GM23338 (cell line): Measurements from ENCODE around the gene ENPP1. TPM values are rescaled to one million over a fixed set of nuclear protein-coding genes. Genes with fewer than 3 reads are reported as not detected.

ENCODE experiments used
- ATAC-seq: fragments of 200-7000 bp; cut with Tn5 transposase; 3 replicates; pipeline ENCODE4 v1.9.1; 2020
- DNase-seq: peaks from one replicate; pipeline ENCODE4 v3.0.0-alpha.2; 2015; ENCODE audit warnings: low spot score
- H2AFZ ChIP-seq: fragments of 200-600 bp; sonication (generic); 2 replicates; pipeline ENCODE4 v1.8.0; 2016; ENCODE audit warnings: antibody characterized with exemption, mild to moderate bottlenecking, moderate library complexity
- H3F3A ChIP-seq: fragments of 200-600 bp; sonication (generic); replicated peaks from 2 replicates; pipeline ENCODE4 v1.8.0; 2017; ENCODE audit warnings: antibody characterized with exemption, mixed run types, low read depth
- H3K27ac ChIP-seq: fragments of 200-600 bp; sonication (generic); 2 replicates; pipeline ENCODE4 v1.6.1; 2016; ENCODE audit warnings: low read depth
- H3K27me3 ChIP-seq: fragments of 200-600 bp; sonication (generic); 2 replicates; pipeline ENCODE4 v1.8.0; 2016; ENCODE audit warnings: mild to moderate bottlenecking, mixed run types, moderate library complexity; ENCODE audit not compliant: insufficient read depth
- H3K36me3 ChIP-seq: fragments of 200-600 bp; sonication (generic); 2 replicates; pipeline ENCODE4 v1.8.0; 2016; ENCODE audit warnings: mild to moderate bottlenecking; ENCODE audit not compliant: insufficient read depth
- H3K4me1 ChIP-seq: fragments of 200-600 bp; sonication (generic); 2 replicates; pipeline ENCODE4 v1.8.0; 2016; ENCODE audit warnings: mild to moderate bottlenecking, moderate library complexity; ENCODE audit not compliant: insufficient read depth
- H3K4me2 ChIP-seq: fragments of 200-600 bp; sonication (generic); 2 replicates; pipeline ENCODE4 v1.7.1; 2017; ENCODE audit warnings: mixed run types
- H3K4me3 ChIP-seq: fragments of 200-600 bp; sonication (generic); 2 replicates; pipeline ENCODE4 v1.6.1; 2016; ENCODE audit warnings: mixed run types
- H3K79me2 ChIP-seq: fragments of 200-600 bp; sonication (generic); replicated peaks from 2 replicates; pipeline ENCODE4 v1.8.0; 2017; ENCODE audit warnings: mild to moderate bottlenecking; ENCODE audit not compliant: insufficient read depth
- H3K9me2 ChIP-seq: fragments of 200-600 bp; sonication (generic); 2 replicates; pipeline ENCODE4 v1.8.0; 2017; ENCODE audit not compliant: insufficient read depth
- H4K20me1 ChIP-seq: fragments of 200-600 bp; sonication (generic); replicated peaks from 2 replicates; pipeline ENCODE4 v1.8.0; 2017; ENCODE audit warnings: mild to moderate bottlenecking; ENCODE audit not compliant: insufficient read depth
- H3K27ac Mint-ChIP-seq: 2 replicates; pipeline ENCODE4 v1.8.0; 2020; ENCODE audit warnings: inconsistent platforms, mild to moderate bottlenecking, moderate library complexity, mixed read lengths
- H3K27me3 Mint-ChIP-seq: 3 replicates; pipeline ENCODE4 v1.8.0; 2022; ENCODE audit warnings: low read depth, mild to moderate bottlenecking, moderate library complexity, mixed read lengths, inconsistent platforms; ENCODE audit not compliant: insufficient read depth, poor library complexity
- H3K36me3 Mint-ChIP-seq: 3 replicates; pipeline ENCODE4 v1.8.0; 2021; ENCODE audit warnings: low read depth, mild to moderate bottlenecking, inconsistent platforms, moderate library complexity, mixed read lengths
- H3K4me1 Mint-ChIP-seq: 3 replicates; pipeline ENCODE4 v1.8.0; 2020; ENCODE audit warnings: mild to moderate bottlenecking, inconsistent platforms, mixed read lengths
- H3K4me3 Mint-ChIP-seq: 3 replicates; pipeline ENCODE4 v1.8.0; 2021; ENCODE audit warnings: moderate library complexity, mild to moderate bottlenecking, inconsistent platforms, mixed read lengths
- H3K9me3 Mint-ChIP-seq: 3 replicates; pipeline ENCODE4 v1.8.0; 2020; ENCODE audit warnings: moderate library complexity, mild to moderate bottlenecking, inconsistent platforms, mixed read lengths
- CREB1 ChIP-seq: fragments of 250-450 bp; sonication (Bioruptor Pico); IDR thresholded peaks from 2 replicates; pipeline ENCODE4 v1.5.0; 2020; ENCODE audit warnings: low read depth, mild to moderate bottlenecking, moderate library complexity
- EZH2 ChIP-seq: fragments of 200-600 bp; sonication (generic); IDR thresholded peaks from one replicate; pipeline ENCODE4 v1.8.0; 2017; ENCODE audit warnings: antibody characterized with exemption, mild to moderate bottlenecking, low read depth; ENCODE audit not compliant: unreplicated experiment
- EZH2phosphoT487 ChIP-seq: fragments of 200-600 bp; sonication (generic); IDR thresholded peaks from one replicate; pipeline ENCODE4 v1.8.1; 2018; ENCODE audit warnings: antibody characterized with exemption; ENCODE audit not compliant: unreplicated experiment
- JUNB ChIP-seq: IDR thresholded peaks from one replicate; pipeline ENCODE4 v1.6.1; 2016; ENCODE audit warnings: antibody characterized with exemption; ENCODE audit not compliant: unreplicated experiment
- STAT1 ChIP-seq: IDR thresholded peaks from one replicate; pipeline ENCODE4 v1.6.1; 2016; ENCODE audit warnings: antibody characterized with exemption; ENCODE audit not compliant: unreplicated experiment
- ZNF114 ChIP-seq: fragments of 250-450 bp; sonication (Bioruptor Pico); IDR thresholded peaks from 2 replicates; pipeline ENCODE4 v1.5.0; 2020; ENCODE audit warnings: mild to moderate bottlenecking, moderate library complexity
- polyA plus RNA-seq: library from polyadenylated mRNA; unstranded; fragments of >200 nt; fragmentation: Nextera tagmentation; extraction: Ambion mirVana; gene quantifications from 2 replicates; pipeline ENCODE4 v1.2.1, GENCODE V29; 2016
- total RNA-seq: library from RNA; depleted of rRNA; stranded (reverse); fragments of >200 nt; shearing (Covaris generic); gene quantifications from 2 replicates; pipeline ENCODE4 v1.2.3, GENCODE V29; 2014
- TF ChIP-seq, protein P1 (sequence below): fragments of 250-450 bp; sonication (Bioruptor Pico); IDR thresholded peaks from 2 replicates; pipeline ENCODE4 v1.5.0; 2020; ENCODE audit warnings: mild to moderate bottlenecking, moderate library complexity
- TF ChIP-seq, protein P2 (sequence below), 2 experiments: fragments of 200-600 bp in 1 of 2; sonication (generic) in 1 of 2; conservative IDR thresholded peaks; 2 replicates each; pipeline versions ENCODE4 v1.5.1 to v1.6.1; 2016 to 2017; ENCODE audit warnings: antibody characterized with exemption in 2 of 2, low read depth in 2 of 2, mild to moderate bottlenecking in 2 of 2, moderate library complexity in 1 of 2

ENPP1 gene
- total and polyA plus RNA-seq, 2 experiments from 2014 or later = 17.3 to 46.9 TPM

DNA sequence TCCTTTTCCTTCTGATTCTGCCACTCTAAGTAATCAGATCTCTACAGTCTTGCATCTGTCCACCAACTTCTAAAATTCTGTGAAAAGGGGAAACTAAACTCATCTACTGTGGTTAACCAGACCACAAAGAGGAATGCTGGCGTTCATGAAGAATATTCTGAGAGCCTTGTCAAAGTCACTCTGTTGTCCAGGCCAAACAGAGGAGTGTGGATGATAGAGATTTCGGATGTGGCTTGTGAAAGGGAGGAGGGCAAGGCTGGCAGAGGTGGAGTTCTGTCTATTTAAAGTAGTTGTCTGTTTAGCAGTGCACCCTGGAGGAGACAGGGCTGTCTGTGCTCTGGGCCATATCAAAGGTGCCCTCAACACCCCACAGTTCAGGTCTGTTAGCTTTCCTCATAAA, 109.5 kb downstream of the ENPP1 start:
- peaks cover 49% of the 10 kb centered on the region for H3F3A ChIP-seq
- H3K79me2 ChIP-seq = peaks cover 3% of the 10 kb centered on the region; the same call in 1 of the 2 replicates
- 0 out of 2 replicates have a peak overlapping the region, but pooled peaks have one; percentile 35 for H3K27ac ChIP-seq
- Mint-ChIP-seq H3K9me3 (peaks cover 52% of the 10 kb centered on the region), H3K4me3 (no peak overlapping the region), H3K36me3 (peaks cover 73% of the 10 kb centered on the region), H3K27ac (no peak overlapping the region), H3K27me3 (peaks cover 8% of the 10 kb centered on the region), H3K4me1 (peaks cover 11% of the 10 kb centered on the region; the same call in 1 of the 3 replicates)
- peaks cover 12% of the 10 kb centered on the region; the same call in 1 of the 2 replicates for H4K20me1 ChIP-seq
- no peak for TF ChIP-seq EZH2
- no peak for TF ChIP-seq JUNB
- no peak for TF ChIP-seq CREB1 (CRISPR knock-in tag)
- no peak for TF ChIP-seq EZH2phosphoT487
- TF ChIP-seq, protein P1, sequence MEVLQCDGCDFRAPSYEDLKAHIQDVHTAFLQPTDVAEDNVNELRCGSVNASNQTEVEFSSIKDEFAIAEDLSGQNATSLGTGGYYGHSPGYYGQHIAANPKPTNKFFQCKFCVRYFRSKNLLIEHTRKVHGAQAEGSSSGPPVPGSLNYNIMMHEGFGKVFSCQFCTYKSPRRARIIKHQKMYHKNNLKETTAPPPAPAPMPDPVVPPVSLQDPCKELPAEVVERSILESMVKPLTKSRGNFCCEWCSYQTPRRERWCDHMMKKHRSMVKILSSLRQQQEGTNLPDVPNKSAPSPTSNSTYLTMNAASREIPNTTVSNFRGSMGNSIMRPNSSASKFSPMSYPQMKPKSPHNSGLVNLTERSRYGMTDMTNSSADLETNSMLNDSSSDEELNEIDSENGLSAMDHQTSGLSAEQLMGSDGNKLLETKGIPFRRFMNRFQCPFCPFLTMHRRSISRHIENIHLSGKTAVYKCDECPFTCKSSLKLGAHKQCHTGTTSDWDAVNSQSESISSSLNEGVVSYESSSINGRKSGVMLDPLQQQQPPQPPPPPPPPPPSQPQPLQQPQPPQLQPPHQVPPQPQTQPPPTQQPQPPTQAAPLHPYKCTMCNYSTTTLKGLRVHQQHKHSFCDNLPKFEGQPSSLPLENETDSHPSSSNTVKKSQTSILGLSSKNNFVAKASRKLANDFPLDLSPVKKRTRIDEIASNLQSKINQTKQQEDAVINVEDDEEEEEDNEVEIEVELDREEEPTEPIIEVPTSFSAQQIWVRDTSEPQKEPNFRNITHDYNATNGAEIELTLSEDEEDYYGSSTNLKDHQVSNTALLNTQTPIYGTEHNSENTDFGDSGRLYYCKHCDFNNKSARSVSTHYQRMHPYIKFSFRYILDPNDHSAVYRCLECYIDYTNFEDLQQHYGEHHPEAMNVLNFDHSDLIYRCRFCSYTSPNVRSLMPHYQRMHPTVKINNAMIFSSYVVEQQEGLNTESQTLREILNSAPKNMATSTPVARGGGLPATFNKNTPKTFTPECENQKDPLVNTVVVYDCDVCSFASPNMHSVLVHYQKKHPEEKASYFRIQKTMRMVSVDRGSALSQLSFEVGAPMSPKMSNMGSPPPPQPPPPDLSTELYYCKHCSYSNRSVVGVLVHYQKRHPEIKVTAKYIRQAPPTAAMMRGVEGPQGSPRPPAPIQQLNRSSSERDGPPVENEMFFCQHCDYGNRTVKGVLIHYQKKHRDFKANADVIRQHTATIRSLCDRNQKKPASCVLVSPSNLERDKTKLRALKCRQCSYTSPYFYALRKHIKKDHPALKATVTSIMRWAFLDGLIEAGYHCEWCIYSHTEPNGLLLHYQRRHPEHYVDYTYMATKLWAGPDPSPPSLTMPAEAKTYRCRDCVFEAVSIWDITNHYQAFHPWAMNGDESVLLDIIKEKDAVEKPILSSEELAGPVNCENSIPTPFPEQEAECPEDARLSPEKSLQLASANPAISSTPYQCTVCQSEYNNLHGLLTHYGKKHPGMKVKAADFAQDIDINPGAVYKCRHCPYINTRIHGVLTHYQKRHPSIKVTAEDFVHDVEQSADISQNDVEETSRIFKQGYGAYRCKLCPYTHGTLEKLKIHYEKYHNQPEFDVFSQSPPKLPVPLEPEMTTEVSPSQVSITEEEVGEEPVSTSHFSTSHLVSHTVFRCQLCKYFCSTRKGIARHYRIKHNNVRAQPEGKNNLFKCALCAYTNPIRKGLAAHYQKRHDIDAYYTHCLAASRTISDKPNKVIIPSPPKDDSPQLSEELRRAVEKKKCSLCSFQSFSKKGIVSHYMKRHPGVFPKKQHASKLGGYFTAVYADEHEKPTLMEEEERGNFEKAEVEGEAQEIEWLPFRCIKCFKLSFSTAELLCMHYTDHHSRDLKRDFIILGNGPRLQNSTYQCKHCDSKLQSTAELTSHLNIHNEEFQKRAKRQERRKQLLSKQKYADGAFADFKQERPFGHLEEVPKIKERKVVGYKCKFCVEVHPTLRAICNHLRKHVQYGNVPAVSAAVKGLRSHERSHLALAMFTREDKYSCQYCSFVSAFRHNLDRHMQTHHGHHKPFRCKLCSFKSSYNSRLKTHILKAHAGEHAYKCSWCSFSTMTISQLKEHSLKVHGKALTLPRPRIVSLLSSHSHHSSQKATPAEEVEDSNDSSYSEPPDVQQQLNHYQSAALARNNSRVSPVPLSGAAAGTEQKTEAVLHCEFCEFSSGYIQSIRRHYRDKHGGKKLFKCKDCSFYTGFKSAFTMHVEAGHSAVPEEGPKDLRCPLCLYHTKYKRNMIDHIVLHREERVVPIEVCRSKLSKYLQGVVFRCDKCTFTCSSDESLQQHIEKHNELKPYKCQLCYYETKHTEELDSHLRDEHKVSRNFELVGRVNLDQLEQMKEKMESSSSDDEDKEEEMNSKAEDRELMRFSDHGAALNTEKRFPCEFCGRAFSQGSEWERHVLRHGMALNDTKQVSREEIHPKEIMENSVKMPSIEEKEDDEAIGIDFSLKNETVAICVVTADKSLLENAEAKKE (CRISPR knock-in tag) = no peak
- no peak for TF ChIP-seq STAT1
- no peak for TF ChIP-seq ZNF114 (CRISPR knock-in tag)
- TF ChIP-seq, protein P2, sequence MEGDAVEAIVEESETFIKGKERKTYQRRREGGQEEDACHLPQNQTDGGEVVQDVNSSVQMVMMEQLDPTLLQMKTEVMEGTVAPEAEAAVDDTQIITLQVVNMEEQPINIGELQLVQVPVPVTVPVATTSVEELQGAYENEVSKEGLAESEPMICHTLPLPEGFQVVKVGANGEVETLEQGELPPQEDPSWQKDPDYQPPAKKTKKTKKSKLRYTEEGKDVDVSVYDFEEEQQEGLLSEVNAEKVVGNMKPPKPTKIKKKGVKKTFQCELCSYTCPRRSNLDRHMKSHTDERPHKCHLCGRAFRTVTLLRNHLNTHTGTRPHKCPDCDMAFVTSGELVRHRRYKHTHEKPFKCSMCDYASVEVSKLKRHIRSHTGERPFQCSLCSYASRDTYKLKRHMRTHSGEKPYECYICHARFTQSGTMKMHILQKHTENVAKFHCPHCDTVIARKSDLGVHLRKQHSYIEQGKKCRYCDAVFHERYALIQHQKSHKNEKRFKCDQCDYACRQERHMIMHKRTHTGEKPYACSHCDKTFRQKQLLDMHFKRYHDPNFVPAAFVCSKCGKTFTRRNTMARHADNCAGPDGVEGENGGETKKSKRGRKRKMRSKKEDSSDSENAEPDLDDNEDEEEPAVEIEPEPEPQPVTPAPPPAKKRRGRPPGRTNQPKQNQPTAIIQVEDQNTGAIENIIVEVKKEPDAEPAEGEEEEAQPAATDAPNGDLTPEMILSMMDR (conservative IDR thresholded peaks at IDR 0.05; ENCODE audit: low read depth in 2 of 2) = no peak
- no peaks in the 10 kb centered on the region for H3K9me2 ChIP-seq
- H3K4me1 ChIP-seq = no peaks in the 10 kb centered on the region
- no peaks in the 10 kb centered on the region for H3K27me3 ChIP-seq
- ATAC-seq (no peak), DNase-seq (no peak)
- no peak overlapping the region for H2AFZ ChIP-seq
- H3K36me3 ChIP-seq = peaks cover 43% of the 10 kb centered on the region
- no peak overlapping the region for H3K4me2 ChIP-seq
- H3K4me3 ChIP-seq = no peak overlapping the region
